ENCODE measurements around the gene TMEM14A. TPM values are rescaled to one million over a fixed set of nuclear protein-coding genes. Genes with fewer than 3 reads are reported as not detected.

Gene TMEM14A
- total RNA-seq, 2 experiments from 2014 or later: 19.0 to 19.6 TPM

DNA sequence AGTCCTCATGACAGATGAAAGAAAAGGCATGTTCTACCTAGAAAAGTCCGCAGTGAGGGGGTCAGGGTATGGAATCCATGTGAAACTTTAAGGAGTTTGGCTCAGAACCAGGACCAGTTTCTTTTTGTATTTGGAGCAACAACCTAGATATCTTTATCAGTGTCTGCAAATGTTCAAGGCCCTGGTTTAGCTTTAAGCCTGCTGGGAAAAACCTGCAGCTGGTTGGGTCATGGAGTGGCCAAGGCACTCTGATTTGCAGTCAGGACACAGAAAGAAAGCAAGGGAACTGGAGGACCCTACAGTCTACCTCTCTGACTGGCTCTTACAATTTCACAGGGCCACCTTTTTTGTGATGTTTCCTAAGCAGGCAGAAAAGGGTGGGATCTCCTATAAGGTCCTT is 58.7 kb downstream of the TMEM14A start:
- Mint-ChIP-seq H3K4me3 (no peak overlapping the region), H3K4me1 (no peaks in the 10 kb centered on the region), H3K36me3 (no peaks in the 10 kb centered on the region), H3K9me3 (no peaks in the 10 kb centered on the region), H3K27ac (no peak overlapping the region), H3K27me3 (no peaks in the 10 kb centered on the region)
- no peak for DNase-seq

GRCh38 chr6:52731719-52732118 is 60.8 kb downstream of the TMEM14A start:
- Mint-ChIP-seq H3K27me3 (no peaks in the 10 kb centered on the region), H3K4me1 (no peaks in the 10 kb centered on the region), H3K36me3 (no peaks in the 10 kb centered on the region), H3K4me3 (no peak overlapping the region), H3K9me3 (no peaks in the 10 kb centered on the region), H3K27ac (no peak overlapping the region)
- DNase-seq: no peak

GRCh38 chr6:52733172-52733571 is 62.3 kb downstream of the TMEM14A start:
- Mint-ChIP-seq H3K27me3 (no peaks in the 10 kb centered on the region), H3K4me3 (no peak overlapping the region), H3K9me3 (no peaks in the 10 kb centered on the region), H3K4me1 (no peaks in the 10 kb centered on the region), H3K27ac (no peak overlapping the region), H3K36me3 (no peaks in the 10 kb centered on the region)
- DNase-seq: no peak

- Mint-ChIP-seq H3K4me1 (no peaks in the 10 kb centered on the region), H3K9me3 (no peaks in the 10 kb centered on the region), H3K27me3 (no peaks in the 10 kb centered on the region), H3K4me3 (no peak overlapping the region), H3K36me3 (no peaks in the 10 kb centered on the region), H3K27ac (no peak overlapping the region)
- no peak for DNase-seq
These were observed 63.2 kb downstream of the TMEM14A start for GRCh38 chr6:52734072-52734471.

DNA sequence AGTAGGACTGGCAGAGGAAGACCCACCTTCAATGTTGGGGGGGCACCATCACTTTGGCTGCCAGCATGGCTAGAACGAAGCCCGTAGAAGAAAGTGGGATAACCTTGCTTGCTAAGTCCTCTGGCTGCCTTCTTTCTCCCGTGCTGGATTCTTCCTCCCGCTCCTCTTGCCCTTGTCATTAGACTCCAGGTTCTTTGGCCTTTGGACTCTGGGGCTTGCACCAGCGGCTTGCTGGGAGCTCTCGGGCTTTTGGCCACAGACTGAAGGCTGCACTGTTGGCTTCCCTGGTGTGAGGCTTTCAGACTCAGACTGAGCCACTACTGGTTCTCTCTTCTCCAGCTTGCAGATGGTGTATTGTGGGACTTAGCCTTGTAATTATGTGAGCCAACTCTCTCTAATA is 64.2 kb downstream of the TMEM14A start:
- no peak overlapping the region for H3K27ac Mint-ChIP-seq
- no peaks in the 10 kb centered on the region for H3K4me1 Mint-ChIP-seq
- no peaks in the 10 kb centered on the region for H3K36me3 Mint-ChIP-seq
- H3K9me3 Mint-ChIP-seq: no peaks in the 10 kb centered on the region
- no peak overlapping the region for H3K4me3 Mint-ChIP-seq
- H3K27me3 Mint-ChIP-seq: no peaks in the 10 kb centered on the region
- DNase-seq: no peak

DNA sequence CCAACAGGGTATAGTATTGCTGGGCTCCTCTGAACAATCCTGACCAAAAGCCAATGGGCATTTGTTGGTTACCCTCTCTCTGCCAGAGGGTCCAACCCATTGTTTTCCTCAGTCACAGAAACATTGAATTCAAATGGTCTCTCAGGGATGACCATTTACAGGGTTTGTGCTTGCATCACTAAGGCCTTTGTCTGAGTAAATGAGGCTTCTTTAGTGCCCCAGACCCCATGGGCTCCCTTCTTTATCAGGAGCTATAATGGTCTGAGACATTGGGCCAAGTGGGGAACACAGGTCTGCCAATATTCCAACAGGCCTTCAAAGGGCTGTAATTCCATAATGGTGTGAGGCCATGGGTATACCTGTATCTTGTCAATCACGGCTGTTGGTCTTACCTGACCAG is 65.2 kb downstream of the TMEM14A start:
- Mint-ChIP-seq H3K9me3 (peaks cover 4% of the 10 kb centered on the region), H3K27ac (no peak overlapping the region), H3K4me1 (no peaks in the 10 kb centered on the region), H3K36me3 (no peaks in the 10 kb centered on the region), H3K27me3 (no peaks in the 10 kb centered on the region), H3K4me3 (no peak overlapping the region)
- DNase-seq: no peak

Other genes with a start within 250 kb of the TMEM14A start
- 1 to 10 TPM; 1.6 to 2.0 TPM for gene TRAM2, start 94.1 kb upstream of the TMEM14A start, total RNA-seq
- gene GSTA2, start 92.4 kb downstream of the TMEM14A start, total RNA-seq: not detected
- not detected for gene GSTA1, start 132.7 kb downstream of the TMEM14A start, total RNA-seq
- gene GSTA5, start 169.7 kb downstream of the TMEM14A start, total RNA-seq: not detected
- gene GSTA3, start 238.6 kb downstream of the TMEM14A start, total RNA-seq: not detected

All from activated naive CD8-positive, alpha-beta T cell treated with anti-CD3 and anti-CD28 coated beads for 36 hours (primary cell).